ENCODE data around the gene ARHGEF18. TPM values are rescaled to one million over a fixed set of nuclear protein-coding genes. Genes with fewer than 3 reads are reported as not detected.

The ARHGEF18 gene
- total RNA-seq, 1 donor from 2014 or later, result 12.0 TPM

DNA sequence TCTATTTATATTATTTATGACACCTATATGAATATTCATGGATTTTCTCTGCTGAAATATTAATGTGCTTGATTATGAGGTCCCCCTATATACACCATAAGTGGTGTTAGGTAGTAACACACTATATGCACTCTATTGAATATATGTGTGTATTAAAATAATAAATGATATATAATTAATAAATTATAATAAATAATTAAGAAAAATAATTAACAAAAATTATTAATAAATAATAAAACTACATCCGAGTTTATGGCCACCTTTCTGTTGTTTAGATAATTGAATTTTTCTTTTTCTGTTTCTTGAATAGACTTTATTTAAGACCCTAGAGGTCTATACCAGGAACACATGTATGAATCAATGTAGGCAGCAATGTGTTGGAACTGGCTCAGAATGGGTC lies 20.9 kb upstream of the ARHGEF18 start:
- Histone ChIP-seq H3K4me3 (ENCODE audit: low read length in 3 of 3) (no peak overlapping the region), H3K9ac (ENCODE audit: low read depth in 1 of 3, low read length in 3 of 3) (no peak overlapping the region), H3K27me3 (ENCODE audit: control insufficient read depth in 3 of 3, insufficient read depth in 3 of 3, low read length in 3 of 3) (no peaks in the 10 kb centered on the region), H3K27ac (ENCODE audit: low read depth, low read length) (no peak overlapping the region), H3K36me3 (ENCODE audit: control insufficient read depth in 3 of 3, insufficient read depth in 3 of 3, low read length in 3 of 3) (no peaks in the 10 kb centered on the region), H3K9me3 (ENCODE audit: control insufficient read depth in 3 of 3, low read length in 3 of 3) (no peaks in the 10 kb centered on the region), H3K4me1 (ENCODE audit: control insufficient read depth in 3 of 3, insufficient read depth in 3 of 3, low read length in 3 of 3) (no peaks in the 10 kb centered on the region)

- Histone ChIP-seq H3K4me1 (ENCODE audit: control insufficient read depth in 3 of 3, insufficient read depth in 3 of 3, low read length in 3 of 3) (no peaks in the 10 kb centered on the region), H3K4me3 (ENCODE audit: low read length in 3 of 3) (no peak overlapping the region), H3K9me3 (ENCODE audit: control insufficient read depth in 3 of 3, low read length in 3 of 3) (no peaks in the 10 kb centered on the region), H3K9ac (ENCODE audit: low read depth in 1 of 3, low read length in 3 of 3) (no peak overlapping the region), H3K27ac (ENCODE audit: low read depth, low read length) (no peak overlapping the region), H3K36me3 (ENCODE audit: control insufficient read depth in 3 of 3, insufficient read depth in 3 of 3, low read length in 3 of 3) (no peaks in the 10 kb centered on the region), H3K27me3 (ENCODE audit: control insufficient read depth in 3 of 3, insufficient read depth in 3 of 3, low read length in 3 of 3) (no peaks in the 10 kb centered on the region)
Measured at GRCh38 chr19:7328647-7329046, 20.1 kb upstream of the ARHGEF18 start.

- no peaks in the 10 kb centered on the region for H3K4me1 ChIP-seq (ENCODE audit: control insufficient read depth in 3 of 3, insufficient read depth in 3 of 3, low read length in 3 of 3)
- no peaks in the 10 kb centered on the region for H3K36me3 ChIP-seq (ENCODE audit: control insufficient read depth in 3 of 3, insufficient read depth in 3 of 3, low read length in 3 of 3)
- H3K27me3 ChIP-seq (ENCODE audit: control insufficient read depth in 3 of 3, insufficient read depth in 3 of 3, low read length in 3 of 3), result no peaks in the 10 kb centered on the region
- no peak overlapping the region for H3K9ac ChIP-seq (ENCODE audit: low read depth in 1 of 3, low read length in 3 of 3)
- no peaks in the 10 kb centered on the region for H3K9me3 ChIP-seq (ENCODE audit: control insufficient read depth in 3 of 3, low read length in 3 of 3)
- H3K27ac ChIP-seq (ENCODE audit: low read depth, low read length), result no peak overlapping the region
- H3K4me3 ChIP-seq (ENCODE audit: low read length in 3 of 3), result no peak overlapping the region
Measured at GRCh38 chr19:7331446-7331845, 17.3 kb upstream of the ARHGEF18 start.

DNA sequence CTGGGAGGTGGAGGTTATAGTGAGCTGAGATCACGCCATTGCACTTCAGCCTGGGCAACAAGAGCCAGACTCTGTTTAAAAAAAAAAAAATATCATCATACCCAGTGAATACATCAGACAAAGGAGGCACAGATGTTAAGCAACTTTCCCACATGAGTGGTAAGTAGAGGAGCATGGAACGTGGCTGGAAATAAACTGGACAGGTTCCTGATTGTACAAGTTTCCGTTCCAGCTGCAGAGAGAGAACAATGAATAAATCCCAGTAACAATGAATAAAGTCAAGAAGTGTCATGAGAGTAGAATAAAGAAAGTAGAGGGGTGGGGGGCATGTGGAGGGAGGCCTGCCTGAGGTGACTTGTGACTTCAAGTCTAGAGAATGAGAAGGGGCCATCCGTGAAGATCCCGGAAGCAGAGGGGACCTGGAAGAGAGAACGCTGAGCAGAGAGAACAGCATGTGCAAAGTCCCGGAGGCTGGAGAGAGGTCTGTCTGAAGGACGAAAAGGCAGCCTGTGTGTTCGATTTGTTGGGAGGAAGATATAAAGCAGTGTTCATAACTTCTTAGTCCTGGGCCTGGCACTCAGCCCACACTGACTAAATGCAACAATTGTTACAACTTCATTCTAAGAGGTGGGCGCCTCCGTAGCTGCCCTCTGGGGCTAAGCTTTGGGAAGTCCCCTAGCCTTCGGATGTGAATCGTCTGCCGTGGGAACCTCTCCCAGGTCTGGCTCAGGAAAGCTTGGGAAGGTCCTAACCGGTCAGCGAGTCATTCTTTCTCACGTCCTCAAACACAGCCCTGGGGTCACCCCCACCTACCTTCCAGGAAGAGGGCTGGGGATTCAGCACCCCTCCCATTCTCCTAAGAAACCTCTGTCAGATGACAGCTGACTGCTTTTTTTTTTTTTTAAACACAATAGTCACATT lies 15.3 kb upstream of the ARHGEF18 start:
- Histone ChIP-seq H3K27ac (ENCODE audit: low read depth, low read length) (peak overlapping the region; percentile 45), H3K4me3 (ENCODE audit: low read length in 3 of 3) (no peak overlapping the region), H3K4me1 (ENCODE audit: control insufficient read depth in 3 of 3, insufficient read depth in 3 of 3, low read length in 3 of 3) (peaks cover 0 to 6% (median 6%) of the 10 kb centered on the region in 3 donors), H3K9ac (ENCODE audit: low read depth in 1 of 3, low read length in 3 of 3) (no peak overlapping the region), H3K27me3 (ENCODE audit: control insufficient read depth in 3 of 3, insufficient read depth in 3 of 3, low read length in 3 of 3) (no peaks in the 10 kb centered on the region), H3K9me3 (ENCODE audit: control insufficient read depth in 3 of 3, low read length in 3 of 3) (no peaks in the 10 kb centered on the region), H3K36me3 (ENCODE audit: control insufficient read depth in 3 of 3, insufficient read depth in 3 of 3, low read length in 3 of 3) (no peaks in the 10 kb centered on the region)

DNA sequence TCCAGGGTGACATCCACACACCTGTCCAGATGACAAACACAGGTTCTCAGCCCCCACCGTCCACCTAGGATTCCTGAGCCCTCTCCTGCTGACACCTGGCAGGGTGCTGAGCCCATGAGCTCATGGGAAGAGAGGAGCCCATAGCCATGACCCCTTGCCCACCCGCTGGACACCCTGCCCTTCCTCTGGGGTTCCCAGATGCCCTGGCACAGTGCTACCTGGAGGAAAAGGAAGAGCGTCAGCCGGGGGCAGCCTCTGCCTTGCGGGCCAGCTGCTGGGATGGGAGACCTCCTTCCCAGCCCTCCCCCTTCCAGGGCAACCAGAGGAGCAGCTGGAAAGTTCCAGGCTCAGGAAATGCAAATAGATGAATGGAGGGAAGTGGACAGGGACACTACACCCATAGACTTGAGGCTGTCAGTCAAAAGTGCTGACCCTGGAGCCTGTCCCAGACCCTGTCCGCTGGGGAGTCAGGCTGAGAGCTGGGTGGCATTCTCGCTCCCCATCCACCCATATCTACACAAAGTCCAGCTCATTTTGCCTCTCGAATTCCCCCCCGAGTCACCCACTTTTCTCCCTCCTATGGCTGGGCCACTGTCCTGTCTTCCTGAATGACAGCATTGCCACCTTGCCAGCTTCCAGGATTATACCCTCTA lies 12.3 kb upstream of the ARHGEF18 start:
- H3K27ac ChIP-seq (ENCODE audit: low read depth, low read length), result no peak overlapping the region
- H3K4me3 ChIP-seq (ENCODE audit: low read length in 3 of 3), result no peak overlapping the region
- no peak overlapping the region for H3K9ac ChIP-seq (ENCODE audit: low read depth in 1 of 3, low read length in 3 of 3)
- no peaks in the 10 kb centered on the region for H3K9me3 ChIP-seq (ENCODE audit: control insufficient read depth in 3 of 3, low read length in 3 of 3)
- H3K4me1 ChIP-seq (ENCODE audit: control insufficient read depth in 3 of 3, insufficient read depth in 3 of 3, low read length in 3 of 3), result peaks cover 0 to 6% (median 6%) of the 10 kb centered on the region in 3 donors
- H3K36me3 ChIP-seq (ENCODE audit: control insufficient read depth in 3 of 3, insufficient read depth in 3 of 3, low read length in 3 of 3), result no peaks in the 10 kb centered on the region
- no peaks in the 10 kb centered on the region for H3K27me3 ChIP-seq (ENCODE audit: control insufficient read depth in 3 of 3, insufficient read depth in 3 of 3, low read length in 3 of 3)

- no peak overlapping the region for H3K27ac ChIP-seq (ENCODE audit: low read depth, low read length)
- peaks cover 0 to 6% (median 6%) of the 10 kb centered on the region in 3 donors for H3K4me1 ChIP-seq (ENCODE audit: control insufficient read depth in 3 of 3, insufficient read depth in 3 of 3, low read length in 3 of 3)
- H3K9ac ChIP-seq (ENCODE audit: low read depth in 1 of 3, low read length in 3 of 3), result no peak overlapping the region
- no peak overlapping the region for H3K4me3 ChIP-seq (ENCODE audit: low read length in 3 of 3)
- no peaks in the 10 kb centered on the region for H3K36me3 ChIP-seq (ENCODE audit: control insufficient read depth in 3 of 3, insufficient read depth in 3 of 3, low read length in 3 of 3)
- no peaks in the 10 kb centered on the region for H3K9me3 ChIP-seq (ENCODE audit: control insufficient read depth in 3 of 3, low read length in 3 of 3)
- H3K27me3 ChIP-seq (ENCODE audit: control insufficient read depth in 3 of 3, insufficient read depth in 3 of 3, low read length in 3 of 3), result no peaks in the 10 kb centered on the region
Measured at GRCh38 chr19:7337380-7338194, 11.2 kb upstream of the ARHGEF18 start.

DNA sequence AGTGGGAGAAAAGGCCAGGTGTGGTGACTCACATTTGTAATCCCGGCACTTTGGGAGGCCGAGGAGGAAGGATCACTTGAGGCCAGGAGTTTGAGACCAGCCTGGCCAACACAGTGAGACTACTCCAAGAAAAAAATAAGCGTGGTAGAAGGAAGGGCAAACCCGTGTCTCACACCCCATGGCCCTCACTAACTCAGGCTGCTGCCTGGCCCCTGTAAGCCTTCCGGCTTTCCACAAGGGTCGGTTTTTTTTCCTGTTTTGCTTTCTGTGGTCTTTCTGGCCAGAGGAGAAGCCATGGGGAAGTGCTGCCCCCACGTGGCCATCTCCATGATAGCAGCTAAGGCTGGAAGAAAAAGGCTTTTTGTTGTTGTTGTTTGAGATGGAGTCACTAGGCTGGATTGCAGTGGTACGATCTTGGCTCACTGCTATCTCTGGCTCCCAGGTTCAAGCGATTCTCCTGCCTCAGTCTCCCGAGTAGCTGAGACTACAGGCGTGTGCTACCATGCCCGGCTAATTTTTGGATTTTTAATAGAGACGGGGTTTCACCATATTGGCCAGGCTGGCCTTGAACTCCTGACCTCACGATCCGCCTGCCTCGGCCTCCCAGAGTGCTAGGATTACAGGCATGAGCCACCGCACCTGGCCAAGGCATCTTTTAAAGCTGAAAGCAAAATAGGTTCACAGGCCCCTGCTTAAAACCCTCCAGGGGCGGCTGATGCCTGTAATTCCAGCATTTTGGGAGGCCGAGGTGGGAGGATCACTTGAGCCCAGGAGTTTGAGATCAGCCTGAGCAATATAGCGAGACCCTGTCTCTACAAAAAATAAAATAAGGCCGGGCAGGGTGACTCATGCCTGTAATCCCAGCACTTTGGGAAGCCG lies 7.5 kb upstream of the ARHGEF18 start:
- no peaks in the 10 kb centered on the region for H3K36me3 ChIP-seq (ENCODE audit: control insufficient read depth in 3 of 3, insufficient read depth in 3 of 3, low read length in 3 of 3)
- H3K27ac ChIP-seq (ENCODE audit: low read depth, low read length), result no peak overlapping the region
- H3K27me3 ChIP-seq (ENCODE audit: control insufficient read depth in 3 of 3, insufficient read depth in 3 of 3, low read length in 3 of 3), result peaks cover 0 to 8% (median 5%) of the 10 kb centered on the region in 3 donors
- no peaks in the 10 kb centered on the region for H3K9me3 ChIP-seq (ENCODE audit: control insufficient read depth in 3 of 3, low read length in 3 of 3)
- peak overlapping the region in 2 of 3 donors; percentile 20 to 30 for H3K9ac ChIP-seq (ENCODE audit: low read depth in 1 of 3, low read length in 3 of 3)
- H3K4me3 ChIP-seq (ENCODE audit: low read length in 3 of 3), result no peak overlapping the region
- H3K4me1 ChIP-seq (ENCODE audit: control insufficient read depth in 3 of 3, insufficient read depth in 3 of 3, low read length in 3 of 3), result peaks cover 0 to 6% (median 6%) of the 10 kb centered on the region in 3 donors

DNA sequence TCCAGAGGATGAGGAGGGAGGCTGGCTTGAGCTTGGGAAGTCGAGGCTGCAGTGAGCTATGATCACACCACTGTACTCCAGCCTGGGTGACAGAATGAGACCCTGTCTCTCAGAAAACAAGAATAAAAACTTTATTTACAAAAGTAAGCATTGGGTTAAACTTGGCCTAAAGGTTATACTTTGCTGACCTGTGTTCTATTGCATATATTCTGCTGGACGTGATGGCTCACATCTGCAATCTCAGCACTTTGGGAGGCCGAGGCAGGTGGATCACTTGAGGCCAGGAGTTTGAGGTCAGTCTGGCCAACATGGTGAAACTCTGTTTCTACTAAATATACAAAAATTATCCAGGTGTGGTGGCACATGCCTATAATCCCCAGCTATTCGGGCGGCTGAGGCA lies 6.6 kb upstream of the ARHGEF18 start:
- H3K36me3 ChIP-seq (ENCODE audit: control insufficient read depth in 3 of 3, insufficient read depth in 3 of 3, low read length in 3 of 3), result no peaks in the 10 kb centered on the region
- no peak overlapping the region for H3K9ac ChIP-seq (ENCODE audit: low read depth in 1 of 3, low read length in 3 of 3)
- peaks cover 0 to 3% (median 2%) of the 10 kb centered on the region in 3 donors for H3K4me1 ChIP-seq (ENCODE audit: control insufficient read depth in 3 of 3, insufficient read depth in 3 of 3, low read length in 3 of 3)
- no peak overlapping the region for H3K27ac ChIP-seq (ENCODE audit: low read depth, low read length)
- H3K27me3 ChIP-seq (ENCODE audit: control insufficient read depth in 3 of 3, insufficient read depth in 3 of 3, low read length in 3 of 3), result peaks cover 6 to 9% (median 8%) of the 10 kb centered on the region in 3 donors
- no peaks in the 10 kb centered on the region for H3K9me3 ChIP-seq (ENCODE audit: control insufficient read depth in 3 of 3, low read length in 3 of 3)
- H3K4me3 ChIP-seq (ENCODE audit: low read length in 3 of 3), result no peak overlapping the region

DNA sequence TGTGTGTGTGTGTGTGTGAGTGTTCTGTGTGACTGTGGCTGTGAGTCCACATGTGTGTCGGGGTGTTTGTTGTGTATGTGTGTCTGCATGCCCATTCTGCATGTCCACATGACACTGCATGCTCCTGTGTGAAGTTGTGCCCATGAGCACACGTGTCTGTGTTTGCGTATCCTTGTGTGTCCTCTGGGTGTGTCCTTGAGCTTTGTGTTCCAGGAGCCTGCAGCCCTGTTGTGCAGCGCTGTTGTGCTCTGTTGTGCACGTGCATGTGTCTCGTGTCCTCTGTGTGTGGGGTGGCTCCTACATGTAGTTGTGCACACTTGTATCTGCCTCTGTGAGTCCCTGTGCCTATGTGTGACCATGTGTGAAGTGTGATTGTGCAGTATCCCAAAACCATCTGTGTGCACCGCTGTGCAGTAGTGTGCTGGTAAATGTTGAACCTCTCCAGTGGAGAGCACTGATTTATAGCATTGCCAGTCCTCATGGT lies 2.2 kb upstream of the ARHGEF18 start:
- Histone ChIP-seq H3K27me3 (ENCODE audit: control insufficient read depth in 3 of 3, insufficient read depth in 3 of 3, low read length in 3 of 3) (peaks cover 8 to 10% (median 9%) of the 10 kb centered on the region in 3 donors), H3K9me3 (ENCODE audit: control insufficient read depth in 3 of 3, low read length in 3 of 3) (no peaks in the 10 kb centered on the region), H3K36me3 (ENCODE audit: control insufficient read depth in 3 of 3, insufficient read depth in 3 of 3, low read length in 3 of 3) (no peaks in the 10 kb centered on the region), H3K27ac (ENCODE audit: low read depth, low read length) (no peak overlapping the region), H3K4me1 (ENCODE audit: control insufficient read depth in 3 of 3, insufficient read depth in 3 of 3, low read length in 3 of 3) (no peaks in the 10 kb centered on the region), H3K9ac (ENCODE audit: low read depth in 1 of 3, low read length in 3 of 3) (no peak overlapping the region), H3K4me3 (ENCODE audit: low read length in 3 of 3) (no peak overlapping the region)
